Measurements from ENCODE around the gene RNF41. TPM values are rescaled to one million over a fixed set of nuclear protein-coding genes. Genes with fewer than 3 reads are reported as not detected.

The RNF41 gene
- total RNA-seq, 1 donor from 2014 or later: 79.6 TPM

- no peak for DNase-seq (ENCODE audit: extremely low spot score in 2 of 2)
- no peak for TF ChIP-seq POLR2A (IDR thresholded peaks at IDR 0.05)
- TF ChIP-seq, protein P1, sequence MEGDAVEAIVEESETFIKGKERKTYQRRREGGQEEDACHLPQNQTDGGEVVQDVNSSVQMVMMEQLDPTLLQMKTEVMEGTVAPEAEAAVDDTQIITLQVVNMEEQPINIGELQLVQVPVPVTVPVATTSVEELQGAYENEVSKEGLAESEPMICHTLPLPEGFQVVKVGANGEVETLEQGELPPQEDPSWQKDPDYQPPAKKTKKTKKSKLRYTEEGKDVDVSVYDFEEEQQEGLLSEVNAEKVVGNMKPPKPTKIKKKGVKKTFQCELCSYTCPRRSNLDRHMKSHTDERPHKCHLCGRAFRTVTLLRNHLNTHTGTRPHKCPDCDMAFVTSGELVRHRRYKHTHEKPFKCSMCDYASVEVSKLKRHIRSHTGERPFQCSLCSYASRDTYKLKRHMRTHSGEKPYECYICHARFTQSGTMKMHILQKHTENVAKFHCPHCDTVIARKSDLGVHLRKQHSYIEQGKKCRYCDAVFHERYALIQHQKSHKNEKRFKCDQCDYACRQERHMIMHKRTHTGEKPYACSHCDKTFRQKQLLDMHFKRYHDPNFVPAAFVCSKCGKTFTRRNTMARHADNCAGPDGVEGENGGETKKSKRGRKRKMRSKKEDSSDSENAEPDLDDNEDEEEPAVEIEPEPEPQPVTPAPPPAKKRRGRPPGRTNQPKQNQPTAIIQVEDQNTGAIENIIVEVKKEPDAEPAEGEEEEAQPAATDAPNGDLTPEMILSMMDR (IDR thresholded peaks at IDR 0.05): peak; percentile 51 to 82 (median 51)
- peak in 1 of 2 donors; percentile 85 for TF ChIP-seq POLR2AphosphoS5 (IDR thresholded peaks at IDR 0.05; ENCODE audit: insufficient read depth in 1 of 2, low read depth in 1 of 2)
- peaks cover 16% of the 10 kb centered on the region for H3K4me1 ChIP-seq
- H3K27ac ChIP-seq: no peak overlapping the region
- no peaks in the 10 kb centered on the region for H3K36me3 ChIP-seq
- H3K9me3 ChIP-seq: no peaks in the 10 kb centered on the region
- intact Hi-C loops (cut with DNase I): loop anchor here (2.0 kb wide), 1 partner anchor 32 kb away; the partner anchor contains the start of gene NABP2
- H3K27me3 ChIP-seq: no peaks in the 10 kb centered on the region
- H3K4me3 ChIP-seq: no peak overlapping the region
These were observed 28.6 kb downstream of the RNF41 start for GRCh38 chr12:56193025-56193578.

GRCh38 chr12:56192582-56192981 is 29.1 kb downstream of the RNF41 start:
- TF ChIP-seq POLR2AphosphoS5 (IDR thresholded peaks at IDR 0.05; ENCODE audit: insufficient read depth in 1 of 2, low read depth in 1 of 2) (no peak), POLR2A (IDR thresholded peaks at IDR 0.05) (no peak)
- TF ChIP-seq, protein P1 (IDR thresholded peaks at IDR 0.05): no peak
- no peak for DNase-seq (ENCODE audit: extremely low spot score in 2 of 2)
- Histone ChIP-seq H3K4me1 (peaks cover 22% of the 10 kb centered on the region), H3K9me3 (no peaks in the 10 kb centered on the region), H3K27ac (no peak overlapping the region), H3K36me3 (no peaks in the 10 kb centered on the region), H3K4me3 (no peak overlapping the region), H3K27me3 (no peaks in the 10 kb centered on the region)
- intact Hi-C loops (cut with DNase I): loop anchor here (2.0 kb wide), 1 partner anchor 32 kb away; the partner anchor contains the start of gene NABP2

- H3K27ac ChIP-seq: peak overlapping the region; percentile 94
- H3K36me3 ChIP-seq: peaks cover 0 to 4% of the 10 kb centered on the region in 2 donors
- intact Hi-C loops (cut with DNase I): no loop called here
- TF ChIP-seq, protein P1 (IDR thresholded peaks at IDR 0.05): no peak
- TF ChIP-seq POLR2A (IDR thresholded peaks at IDR 0.05) (no peak), POLR2AphosphoS5 (IDR thresholded peaks at IDR 0.05; ENCODE audit: insufficient read depth in 1 of 2, low read depth in 1 of 2) (no peak)
- H3K27me3 ChIP-seq: no peaks in the 10 kb centered on the region
- H3K4me1 ChIP-seq: peaks cover 28% of the 10 kb centered on the region
- peak overlapping the region; percentile 80 to 93 for H3K4me3 ChIP-seq
- no peaks in the 10 kb centered on the region for H3K9me3 ChIP-seq
- no peak for DNase-seq (ENCODE audit: extremely low spot score in 2 of 2)
These were observed 31.0 kb downstream of the RNF41 start for GRCh38 chr12:56190695-56191155.

GRCh38 chr12:56189918-56190694 is 31.6 kb downstream of the RNF41 start:
- H3K36me3 ChIP-seq: peaks cover 0 to 10% of the 10 kb centered on the region in 2 donors
- TF ChIP-seq POLR2AphosphoS5 (IDR thresholded peaks at IDR 0.05; ENCODE audit: insufficient read depth in 1 of 2, low read depth in 1 of 2): peak; percentile 55 to 68
- no peak for TF ChIP-seq POLR2A (IDR thresholded peaks at IDR 0.05)
- TF ChIP-seq, protein P1 (IDR thresholded peaks at IDR 0.05): no peak
- H3K27ac ChIP-seq: peak overlapping the region; percentile 94
- no peaks in the 10 kb centered on the region for H3K9me3 ChIP-seq
- DNase-seq (ENCODE audit: extremely low spot score in 2 of 2): peak in 1 of 2 donors; percentile 94
- H3K27me3 ChIP-seq: no peaks in the 10 kb centered on the region
- intact Hi-C loops (cut with DNase I): loop anchor here (2.0 kb wide), 1 partner anchor 71 kb away; the partner anchor contains the start of gene ZC3H10
- H3K4me1 ChIP-seq: peaks cover 28% of the 10 kb centered on the region
- peak overlapping the region; percentile 80 to 93 for H3K4me3 ChIP-seq

Data from vagina (tissue), 2 donors.